ENCODE measurements around the gene UVRAG.

UVRAG gene

GRCh38 chr11:76169473-76169896 is 354.5 kb downstream of the UVRAG start:
- no peak for DNase-seq
- intact Hi-C loops (cut with DNase I) = no loop called here

DNA sequence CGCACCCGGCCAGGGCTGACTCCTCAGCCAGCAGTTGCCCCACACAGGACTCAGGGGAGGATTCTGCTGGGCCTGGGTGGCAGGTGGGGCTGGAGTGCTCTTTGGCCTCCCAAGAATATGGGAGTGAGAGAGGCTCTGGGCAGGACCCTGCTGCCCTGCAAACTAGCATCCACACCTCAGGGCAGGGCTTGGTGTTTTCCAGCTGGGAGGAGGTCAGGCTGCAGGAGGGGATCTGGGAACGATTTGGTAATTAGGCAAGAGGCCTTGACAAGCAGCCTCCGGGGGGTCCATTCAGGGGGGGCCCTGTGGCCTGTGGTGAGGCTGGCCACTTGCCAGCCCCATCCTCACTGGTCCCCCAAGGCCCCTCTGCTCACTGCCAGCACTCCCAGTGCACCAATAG is 355.5 kb downstream of the UVRAG start:
- intact Hi-C loops (cut with DNase I) = no loop called here
- DNase-seq = no peak

GRCh38 chr11:76172583-76172982 is 357.6 kb downstream of the UVRAG start:
- intact Hi-C loops (cut with DNase I) = no loop called here
- DNase-seq = no peak

DNA sequence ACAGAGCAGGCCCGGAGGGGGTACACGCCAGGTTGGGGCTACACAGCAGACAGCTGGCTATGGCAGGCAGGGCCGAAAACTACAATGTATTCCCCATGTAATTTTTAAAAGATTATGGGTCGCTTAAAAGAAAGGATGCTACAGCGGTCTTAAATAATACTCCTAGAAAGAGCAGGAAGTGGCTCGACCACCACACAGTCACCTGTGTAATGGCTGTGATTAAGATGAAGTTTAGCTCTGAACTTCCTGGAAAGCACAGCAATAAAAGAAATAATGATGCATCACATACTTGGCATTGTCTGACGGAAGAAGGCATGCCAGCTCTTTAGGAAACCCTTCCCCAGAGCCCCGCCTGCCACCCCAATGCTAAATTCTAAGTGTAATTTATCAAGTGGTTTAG is 358.7 kb downstream of the UVRAG start:
- DNase-seq = no peak
- intact Hi-C loops (cut with DNase I) = no loop called here

DNA sequence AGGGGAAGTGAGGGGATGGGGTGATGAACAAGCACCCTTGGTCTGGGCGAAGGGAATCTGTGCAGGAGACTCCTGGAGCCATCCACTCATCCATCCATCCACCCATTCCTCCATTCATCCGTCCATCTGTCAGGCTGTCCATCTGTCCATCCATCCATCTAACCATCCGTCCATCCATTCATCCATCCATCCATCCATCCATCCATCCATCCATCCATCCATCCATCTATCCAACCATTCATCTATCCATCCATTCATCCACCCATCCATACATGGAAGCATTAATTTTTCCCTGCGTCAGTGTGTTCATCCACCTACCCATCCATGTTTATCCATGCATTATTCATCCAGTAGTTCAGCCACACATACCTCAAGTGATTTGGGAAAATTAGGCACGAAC is 359.3 kb downstream of the UVRAG start:
- intact Hi-C loops (cut with DNase I) = no loop called here
- no peak for DNase-seq

- no peak for DNase-seq
- intact Hi-C loops (cut with DNase I) = no loop called here
Measured at GRCh38 chr11:76175783-76176182, 360.8 kb downstream of the UVRAG start.

DNA sequence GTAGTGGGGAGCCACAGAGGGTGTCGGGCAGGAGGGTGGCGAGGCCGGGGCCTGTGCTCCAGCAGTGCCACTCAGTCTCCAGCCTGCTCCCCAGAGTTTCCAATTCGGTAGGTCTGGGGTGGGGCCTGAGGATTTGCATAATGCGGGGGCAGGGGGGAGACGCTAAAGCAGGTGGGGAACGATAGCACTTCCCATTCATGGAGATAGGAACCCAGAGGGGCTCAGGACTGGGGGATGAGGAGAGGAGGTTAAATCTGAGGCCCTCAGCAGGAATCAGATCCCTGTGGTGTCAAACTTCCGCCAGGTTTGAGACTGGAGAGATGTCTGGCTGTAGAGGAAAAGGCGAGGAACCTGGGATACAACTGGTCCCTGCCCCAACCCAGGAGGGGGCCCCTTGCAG is 361.5 kb downstream of the UVRAG start:
- DNase-seq = no peak
- intact Hi-C loops (cut with DNase I) = no loop called here

DNA sequence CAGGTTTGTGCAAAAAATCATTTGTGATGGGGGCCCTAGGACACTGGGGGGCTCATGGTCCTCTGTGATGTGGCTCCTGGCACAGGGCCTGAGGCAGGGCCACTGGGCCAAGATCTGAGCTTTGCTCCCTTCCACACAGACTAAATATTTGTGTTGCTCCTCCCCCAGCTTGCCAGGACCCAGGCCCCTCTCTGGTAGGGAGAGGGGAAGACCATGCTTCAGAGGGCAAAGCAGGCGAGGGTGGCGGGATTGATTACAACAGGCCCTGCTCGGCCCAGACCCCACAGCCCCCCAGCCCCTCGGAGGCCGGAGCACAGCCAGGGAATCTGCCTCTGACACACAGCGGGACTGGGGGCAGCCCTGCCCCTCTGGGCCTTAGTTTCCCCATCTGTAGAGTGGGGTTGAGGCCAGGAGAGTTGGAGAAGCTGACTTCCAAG is 362.3 kb downstream of the UVRAG start:
- no peak for DNase-seq
- intact Hi-C loops (cut with DNase I) = no loop called here

- DNase-seq = no peak
- intact Hi-C loops (cut with DNase I) = no loop called here
Measured at GRCh38 chr11:76179147-76179546, 364.1 kb downstream of the UVRAG start.

GRCh38 chr11:76181371-76181770 is 366.4 kb downstream of the UVRAG start:
- no peak for DNase-seq
- intact Hi-C loops (cut with DNase I) = no loop called here

GRCh38 chr11:76184551-76184993 is 369.6 kb downstream of the UVRAG start:
- no peak for DNase-seq
- intact Hi-C loops (cut with DNase I) = no loop called here

DNA sequence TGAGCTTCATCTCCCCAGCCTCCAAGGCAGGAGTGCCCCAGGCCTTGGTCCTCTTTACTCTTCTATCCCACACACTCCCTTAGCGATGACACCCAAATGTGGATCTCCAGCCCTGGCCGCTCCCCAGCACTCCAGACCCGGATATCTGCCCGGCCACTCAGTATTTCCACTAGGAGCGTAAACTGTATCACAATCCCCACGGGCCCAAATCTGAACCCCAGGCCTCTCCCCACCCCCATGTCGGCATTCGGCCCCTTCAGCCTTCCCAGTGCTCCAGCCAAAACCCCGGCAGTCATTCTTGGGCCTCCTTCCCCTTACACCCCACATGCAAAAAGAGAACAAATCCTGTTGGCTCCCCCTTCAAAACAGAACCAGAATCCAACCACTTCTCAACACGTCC is 370.5 kb downstream of the UVRAG start:
- DNase-seq = no peak
- intact Hi-C loops (cut with DNase I) = no loop called here

GRCh38 chr11:76185931-76186401 is 371.0 kb downstream of the UVRAG start:
- intact Hi-C loops (cut with DNase I) = no loop called here
- DNase-seq = no peak

- no peak for DNase-seq
- intact Hi-C loops (cut with DNase I) = no loop called here
Measured at GRCh38 chr11:76186776-76187279, 371.8 kb downstream of the UVRAG start.

DNA sequence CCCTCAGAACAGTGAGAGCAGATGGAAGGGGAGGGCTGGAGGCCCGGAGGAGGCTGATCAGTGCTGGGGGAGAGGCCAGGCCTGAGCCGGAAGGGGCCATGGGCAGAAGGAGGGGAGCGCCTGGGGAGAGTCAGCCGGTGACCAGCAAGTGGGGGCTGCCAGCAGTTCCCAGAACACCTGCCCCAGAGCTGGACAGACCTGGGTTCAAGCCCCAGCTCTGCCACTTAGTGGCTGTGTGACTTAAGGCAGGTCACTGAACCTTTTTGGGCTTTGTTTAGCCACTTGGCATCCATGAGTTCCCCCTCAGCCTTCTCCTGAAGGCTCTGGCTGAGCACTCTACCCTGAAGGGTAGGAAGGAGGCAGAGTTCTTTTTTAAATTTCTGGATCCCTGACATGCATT is 373.9 kb downstream of the UVRAG start:
- no peak for DNase-seq
- intact Hi-C loops (cut with DNase I) = no loop called here

DNA sequence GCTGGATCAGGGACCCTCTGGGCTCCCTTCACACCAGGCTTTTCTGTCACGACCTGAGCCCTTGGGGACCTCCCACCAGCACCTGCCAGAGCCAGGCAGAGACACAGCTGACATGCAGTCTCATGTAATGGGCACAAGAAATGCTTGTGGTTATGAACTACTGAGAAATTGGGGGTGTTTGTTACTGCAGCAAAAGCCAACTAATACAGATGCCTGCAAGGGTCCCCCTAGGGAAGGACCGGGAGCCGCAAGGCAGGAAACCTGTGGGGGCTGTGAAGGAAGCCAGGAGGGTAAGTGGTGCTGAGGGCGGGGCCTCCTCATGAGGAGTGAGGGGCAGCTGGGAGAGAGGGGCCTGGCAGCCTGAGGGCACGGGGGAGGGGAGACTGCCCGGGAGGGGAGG is 374.7 kb downstream of the UVRAG start:
- intact Hi-C loops (cut with DNase I) = no loop called here
- DNase-seq = no peak

GRCh38 chr11:76190376-76190775 is 375.4 kb downstream of the UVRAG start:
- intact Hi-C loops (cut with DNase I) = no loop called here
- no peak for DNase-seq
